Activated naive CD8-positive, alpha-beta T cell treated with anti-CD3 and anti-CD28 coated beads for 36 hours (primary cell): ENCODE measurements around the gene FIBIN. TPM values are rescaled to one million over a fixed set of nuclear protein-coding genes. Genes with fewer than 3 reads are reported as not detected.
"Not testable (repeated sequence)": the region's sequence is repeated elsewhere in the genome, so short reads cannot be mapped to it uniquely, and the experiment has no call there.

Source experiments
- DNase-seq: peaks from one replicate; pipeline ENCODE4 v3.0.0; 2021
- H3K27ac Mint-ChIP-seq: one replicate; pipeline ENCODE4 v1.8.0; 2022; ENCODE audit warnings: mild to moderate bottlenecking, moderate library complexity, mixed read lengths
- H3K27me3 Mint-ChIP-seq: one replicate; pipeline ENCODE4 v1.8.0; 2022; ENCODE audit warnings: mild to moderate bottlenecking, mixed read lengths
- H3K36me3 Mint-ChIP-seq: one replicate; pipeline ENCODE4 v1.8.0; 2021; ENCODE audit warnings: mild to moderate bottlenecking, mixed read lengths
- H3K4me1 Mint-ChIP-seq: one replicate; pipeline ENCODE4 v1.8.0; 2021; ENCODE audit warnings: mixed read lengths
- H3K4me3 Mint-ChIP-seq: one replicate; pipeline ENCODE4 v1.8.0; 2022; ENCODE audit warnings: mild to moderate bottlenecking, moderate library complexity, mixed read lengths
- H3K9me3 Mint-ChIP-seq: one replicate; pipeline ENCODE4 v1.8.0; 2022; ENCODE audit warnings: mixed read lengths
- total RNA-seq, 2 experiments: library from RNA; stranded (reverse); gene quantifications; one replicate each; pipeline ENCODE4 v1.2.3, GENCODE V29; 2021

Gene FIBIN
- total RNA-seq, 2 experiments from 2014 or later: not detected

- H3K9me3 Mint-ChIP-seq: no peaks in the 10 kb centered on the region
- no peaks in the 10 kb centered on the region for H3K36me3 Mint-ChIP-seq
- no peak overlapping the region for H3K27ac Mint-ChIP-seq
- DNase-seq: no peak
- H3K4me3 Mint-ChIP-seq: no peak overlapping the region
- H3K27me3 Mint-ChIP-seq: peaks cover 6% of the 10 kb centered on the region
- no peaks in the 10 kb centered on the region for H3K4me1 Mint-ChIP-seq
These were observed 3.5 kb downstream of the FIBIN start for GRCh38 chr11:26997378-26997777.

GRCh38 chr11:27001136-27001730 lies 7.3 kb downstream of the FIBIN start:
- H3K4me3 Mint-ChIP-seq, H3K9me3 Mint-ChIP-seq, H3K4me1 Mint-ChIP-seq, H3K27ac Mint-ChIP-seq, DNase-seq, H3K36me3 Mint-ChIP-seq, H3K27me3 Mint-ChIP-seq: not testable (repeated sequence)

GRCh38 chr11:27002431-27002830 lies 8.5 kb downstream of the FIBIN start:
- Mint-ChIP-seq H3K27me3 (no peaks in the 10 kb centered on the region), H3K4me3 (no peak overlapping the region), H3K36me3 (no peaks in the 10 kb centered on the region), H3K27ac (no peak overlapping the region), H3K4me1 (no peaks in the 10 kb centered on the region), H3K9me3 (no peaks in the 10 kb centered on the region)
- no peak for DNase-seq

- DNase-seq: no peak
- no peak overlapping the region for H3K27ac Mint-ChIP-seq
- no peak overlapping the region for H3K4me3 Mint-ChIP-seq
- H3K27me3 Mint-ChIP-seq: no peaks in the 10 kb centered on the region
- no peaks in the 10 kb centered on the region for H3K36me3 Mint-ChIP-seq
- H3K9me3 Mint-ChIP-seq: no peaks in the 10 kb centered on the region
- H3K4me1 Mint-ChIP-seq: no peaks in the 10 kb centered on the region
These were observed 8.9 kb downstream of the FIBIN start for GRCh38 chr11:27002838-27003237.

GRCh38 chr11:27004103-27004502 lies 10.2 kb downstream of the FIBIN start:
- Mint-ChIP-seq H3K4me1 (no peaks in the 10 kb centered on the region), H3K27ac (no peak overlapping the region), H3K4me3 (no peak overlapping the region), H3K9me3 (no peaks in the 10 kb centered on the region), H3K36me3 (no peaks in the 10 kb centered on the region), H3K27me3 (no peaks in the 10 kb centered on the region)
- no peak for DNase-seq

GRCh38 chr11:27008811-27009535 lies 15.1 kb downstream of the FIBIN start:
- DNase-seq: no peak
- Mint-ChIP-seq H3K27me3 (no peaks in the 10 kb centered on the region), H3K9me3 (peaks cover 2% of the 10 kb centered on the region), H3K27ac (no peak overlapping the region), H3K4me3 (no peak overlapping the region), H3K4me1 (no peaks in the 10 kb centered on the region), H3K36me3 (no peaks in the 10 kb centered on the region)

GRCh38 chr11:27011560-27012233 lies 17.8 kb downstream of the FIBIN start:
- Mint-ChIP-seq H3K27ac (no peak overlapping the region), H3K27me3 (no peaks in the 10 kb centered on the region), H3K4me3 (no peak overlapping the region), H3K4me1 (no peaks in the 10 kb centered on the region), H3K9me3 (peaks cover 2% of the 10 kb centered on the region), H3K36me3 (no peaks in the 10 kb centered on the region)
- DNase-seq: no peak

- H3K27ac Mint-ChIP-seq: no peak overlapping the region
- no peak for DNase-seq
These were observed 18.5 kb downstream of the FIBIN start for GRCh38 chr11:27012234-27012921.

GRCh38 chr11:27013781-27014361 lies 20.0 kb downstream of the FIBIN start:
- Mint-ChIP-seq H3K4me3 (no peak overlapping the region), H3K9me3 (peaks cover 2% of the 10 kb centered on the region), H3K4me1 (no peaks in the 10 kb centered on the region), H3K36me3 (no peaks in the 10 kb centered on the region), H3K27me3 (no peaks in the 10 kb centered on the region), H3K27ac (no peak overlapping the region)
- DNase-seq: no peak

More at GRCh38 chr11:27012234-27012921, 18.5 kb downstream of the FIBIN start:
- H3K27me3 Mint-ChIP-seq: no peaks in the 10 kb centered on the region
- no peak overlapping the region for H3K4me3 Mint-ChIP-seq
- H3K36me3 Mint-ChIP-seq: no peaks in the 10 kb centered on the region
- no peaks in the 10 kb centered on the region for H3K4me1 Mint-ChIP-seq
- H3K9me3 Mint-ChIP-seq: peaks cover 2% of the 10 kb centered on the region

- no peak overlapping the region for H3K27ac Mint-ChIP-seq
- no peaks in the 10 kb centered on the region for H3K27me3 Mint-ChIP-seq
- no peaks in the 10 kb centered on the region for H3K9me3 Mint-ChIP-seq
- no peak for DNase-seq
- H3K36me3 Mint-ChIP-seq: no peaks in the 10 kb centered on the region
- no peak overlapping the region for H3K4me3 Mint-ChIP-seq
- no peaks in the 10 kb centered on the region for H3K4me1 Mint-ChIP-seq
These were observed 25.1 kb downstream of the FIBIN start for GRCh38 chr11:27018902-27019529.

- Mint-ChIP-seq H3K4me1 (no peaks in the 10 kb centered on the region), H3K27me3 (no peaks in the 10 kb centered on the region), H3K36me3 (no peaks in the 10 kb centered on the region), H3K9me3 (no peaks in the 10 kb centered on the region), H3K27ac (no peak overlapping the region), H3K4me3 (no peak overlapping the region)
- DNase-seq: no peak
These were observed 26.8 kb downstream of the FIBIN start for GRCh38 chr11:27020751-27021150.

GRCh38 chr11:27022659-27023251 lies 28.8 kb downstream of the FIBIN start:
- H3K4me1 Mint-ChIP-seq: no peaks in the 10 kb centered on the region
- H3K27me3 Mint-ChIP-seq: no peaks in the 10 kb centered on the region
- no peaks in the 10 kb centered on the region for H3K36me3 Mint-ChIP-seq
- DNase-seq: no peak
- H3K4me3 Mint-ChIP-seq: no peak overlapping the region
- no peak overlapping the region for H3K27ac Mint-ChIP-seq
- H3K9me3 Mint-ChIP-seq: no peaks in the 10 kb centered on the region

- Mint-ChIP-seq H3K27ac (no peak overlapping the region), H3K36me3 (no peaks in the 10 kb centered on the region), H3K9me3 (no peaks in the 10 kb centered on the region), H3K4me1 (no peaks in the 10 kb centered on the region), H3K27me3 (no peaks in the 10 kb centered on the region), H3K4me3 (no peak overlapping the region)
- DNase-seq: no peak
These were observed 31.0 kb downstream of the FIBIN start for GRCh38 chr11:27024865-27025264.

- H3K36me3 Mint-ChIP-seq: no peaks in the 10 kb centered on the region
These were observed 31.5 kb downstream of the FIBIN start for GRCh38 chr11:27025312-27025955.

More at GRCh38 chr11:27025312-27025955, 31.5 kb downstream of the FIBIN start:
- no peak for DNase-seq
- H3K4me1 Mint-ChIP-seq: no peaks in the 10 kb centered on the region
- H3K4me3 Mint-ChIP-seq: no peak overlapping the region
- H3K9me3 Mint-ChIP-seq: no peaks in the 10 kb centered on the region
- H3K27me3 Mint-ChIP-seq: no peaks in the 10 kb centered on the region
- no peak overlapping the region for H3K27ac Mint-ChIP-seq
